HepG2 (cell line): ENCODE measurements around the gene GPR25.

Experiments used
- TFAP4 ChIP-seq: sonication (generic); IDR thresholded peaks from 2 replicates; pipeline ENCODE4 v1.6.1; 2016; ENCODE audit warnings: low read depth, borderline replicate concordance
- TRIM24 ChIP-seq: sonication (generic); formaldehyde crosslinking; IDR thresholded peaks from 2 replicates; pipeline ENCODE4 v1.8.0; 2022; ENCODE audit warnings: mild to moderate bottlenecking, missing genetic modification reagents

DNA sequence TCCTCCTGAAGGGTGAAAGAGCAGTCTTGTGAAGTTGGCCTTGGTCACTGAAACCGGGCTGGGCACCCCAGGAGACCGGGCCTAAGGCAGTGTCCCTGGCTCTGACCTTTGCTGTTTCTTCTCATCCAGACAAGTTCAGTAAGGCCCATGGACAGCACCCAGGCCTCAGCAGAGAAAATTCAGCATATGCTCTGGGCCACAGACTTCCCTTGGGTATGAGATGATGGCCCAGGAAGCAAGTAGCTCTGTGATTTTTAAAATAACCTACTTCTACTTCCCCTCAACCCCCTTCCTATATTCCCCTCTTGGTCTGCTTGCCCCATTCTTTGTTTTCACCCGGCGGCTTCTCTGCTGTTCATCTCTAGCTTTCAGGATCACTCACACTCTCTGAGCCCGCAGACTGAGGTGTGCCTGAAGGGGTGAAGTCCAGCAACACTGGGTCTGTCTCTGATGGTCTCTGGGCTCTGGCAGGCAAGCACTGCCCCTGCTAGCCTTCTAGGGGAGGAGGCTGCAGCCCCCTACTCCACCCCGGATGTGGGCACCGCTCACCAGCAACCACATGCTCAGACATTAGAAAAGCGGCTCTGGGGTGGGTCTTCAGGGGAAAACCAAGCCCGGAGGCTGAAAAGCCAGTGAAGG, 2.9 kb upstream of the GPR25 start:
- TF ChIP-seq TFAP4 (no peak), TRIM24 (CRISPR knock-in tag) (no peak)
